GM23338 (cell line): ENCODE measurements around the gene HNRNPK.

Experiments used
- CREB1 ChIP-seq: fragments of 250-450 bp; sonication (Bioruptor Pico); IDR thresholded peaks from 2 replicates; pipeline ENCODE4 v1.5.0; 2020; ENCODE audit warnings: low read depth, mild to moderate bottlenecking, moderate library complexity
- CTCF ChIP-seq, 2 experiments: fragments of 200-600 bp in 1 of 2; sonication (generic) in 1 of 2; conservative IDR thresholded peaks; 2 replicates each; pipeline versions ENCODE4 v1.5.1 to v1.6.1; 2016 to 2017; ENCODE audit warnings: antibody characterized with exemption in 2 of 2, low read depth in 2 of 2, mild to moderate bottlenecking in 2 of 2, moderate library complexity in 1 of 2
- EZH2 ChIP-seq: fragments of 200-600 bp; sonication (generic); IDR thresholded peaks from one replicate; pipeline ENCODE4 v1.8.0; 2017; ENCODE audit warnings: antibody characterized with exemption, mild to moderate bottlenecking, low read depth; ENCODE audit not compliant: unreplicated experiment
- EZH2phosphoT487 ChIP-seq: fragments of 200-600 bp; sonication (generic); IDR thresholded peaks from one replicate; pipeline ENCODE4 v1.8.1; 2018; ENCODE audit warnings: antibody characterized with exemption; ENCODE audit not compliant: unreplicated experiment
- JUNB ChIP-seq: IDR thresholded peaks from one replicate; pipeline ENCODE4 v1.6.1; 2016; ENCODE audit warnings: antibody characterized with exemption; ENCODE audit not compliant: unreplicated experiment
- POLR2AphosphoS5 ChIP-seq: IDR thresholded peaks from 2 replicates; pipeline ENCODE4 v1.6.1; 2016; ENCODE audit warnings: antibody characterized with exemption, low read depth
- REST ChIP-seq: IDR thresholded peaks from one replicate; pipeline ENCODE4 v1.6.1; 2018; ENCODE audit warnings: antibody characterized with exemption; ENCODE audit not compliant: unreplicated experiment
- ZNF114 ChIP-seq: fragments of 250-450 bp; sonication (Bioruptor Pico); IDR thresholded peaks from 2 replicates; pipeline ENCODE4 v1.5.0; 2020; ENCODE audit warnings: mild to moderate bottlenecking, moderate library complexity

- no peak for TF ChIP-seq CTCF (conservative IDR thresholded peaks at IDR 0.05; ENCODE audit: low read depth in 2 of 2)
- TF ChIP-seq JUNB = no peak
- no peak for TF ChIP-seq REST
- no peak for TF ChIP-seq EZH2
- no peak for TF ChIP-seq EZH2phosphoT487
- no peak for TF ChIP-seq POLR2AphosphoS5
- TF ChIP-seq ZNF114 (CRISPR knock-in tag) = no peak
- no peak for TF ChIP-seq CREB1 (CRISPR knock-in tag)
Observed at GRCh38 chr9:83986195-83986594, 6.2 kb upstream of the HNRNPK start.
